Mesothelial cell of epicardium (in vitro differentiated cells): ENCODE data around the gene REEP1. TPM values are rescaled to one million over a fixed set of nuclear protein-coding genes. Genes with fewer than 3 reads are reported as not detected.

Source experiments
- DNase-seq, 2 experiments: peaks; one replicate each; pipeline ENCODE4 v3.0.0; 2021; ENCODE audit warnings: low spot score in 2 of 2; ENCODE audit not compliant: unreplicated experiment in 2 of 2
- H3K27ac Mint-ChIP-seq: 2 replicates; pipeline ENCODE4 v1.8.0; 2021; ENCODE audit warnings: mixed read lengths
- H3K27me3 Mint-ChIP-seq: 2 replicates; pipeline ENCODE4 v1.8.0; 2021; ENCODE audit warnings: low read depth, mixed read lengths
- H3K36me3 Mint-ChIP-seq: 2 replicates; pipeline ENCODE4 v1.8.0; 2021; ENCODE audit warnings: mixed read lengths
- H3K4me1 Mint-ChIP-seq: 2 replicates; pipeline ENCODE4 v1.8.0; 2021; ENCODE audit warnings: mixed read lengths
- H3K4me3 Mint-ChIP-seq: 2 replicates; pipeline ENCODE4 v1.8.0; 2021; ENCODE audit warnings: mild to moderate bottlenecking, moderate library complexity, mixed read lengths
- H3K9me3 Mint-ChIP-seq: 2 replicates; pipeline ENCODE4 v1.8.0; 2021; ENCODE audit warnings: mixed read lengths
- total RNA-seq: library from RNA; stranded (reverse); gene quantifications from 3 replicates; pipeline ENCODE4 v1.2.1, GENCODE V29; 2021
- TF ChIP-seq, protein P1 (sequence below): fragments of 200-600 bp; sonication (generic); IDR thresholded peaks from one replicate; pipeline ENCODE4 v1.5.0; 2021; ENCODE audit warnings: antibody characterized with exemption; ENCODE audit not compliant: unreplicated experiment

REEP1 gene
- total RNA-seq, 1 donor from 2014 or later, result 1.9 TPM

DNA sequence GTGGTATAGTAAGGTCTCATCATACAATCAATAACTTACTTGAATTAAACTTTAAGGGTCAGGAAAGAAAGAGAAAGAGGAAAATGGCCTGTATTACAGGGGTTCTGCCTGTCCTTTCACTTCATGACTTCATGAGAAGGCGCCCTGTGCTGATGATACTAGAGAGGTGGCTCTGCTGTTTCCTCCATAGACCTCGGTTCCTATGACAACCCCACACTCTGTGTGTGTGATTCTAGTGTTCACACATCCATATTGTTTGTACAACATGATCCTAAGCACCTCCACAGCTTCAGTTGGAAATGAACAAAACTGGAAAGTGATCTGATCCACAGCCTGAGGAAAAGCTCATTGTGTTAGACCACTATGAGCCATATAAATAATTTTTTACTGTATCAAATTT is 7.0 kb upstream of the REEP1 start:
- Mint-ChIP-seq H3K27me3 (peaks cover 83% of the 10 kb centered on the region), H3K27ac (no peak overlapping the region), H3K4me3 (no peak overlapping the region), H3K4me1 (no peaks in the 10 kb centered on the region), H3K9me3 (peaks cover 17% of the 10 kb centered on the region), H3K36me3 (peaks cover 2% of the 10 kb centered on the region)
- no peak for DNase-seq
- TF ChIP-seq, protein P1, sequence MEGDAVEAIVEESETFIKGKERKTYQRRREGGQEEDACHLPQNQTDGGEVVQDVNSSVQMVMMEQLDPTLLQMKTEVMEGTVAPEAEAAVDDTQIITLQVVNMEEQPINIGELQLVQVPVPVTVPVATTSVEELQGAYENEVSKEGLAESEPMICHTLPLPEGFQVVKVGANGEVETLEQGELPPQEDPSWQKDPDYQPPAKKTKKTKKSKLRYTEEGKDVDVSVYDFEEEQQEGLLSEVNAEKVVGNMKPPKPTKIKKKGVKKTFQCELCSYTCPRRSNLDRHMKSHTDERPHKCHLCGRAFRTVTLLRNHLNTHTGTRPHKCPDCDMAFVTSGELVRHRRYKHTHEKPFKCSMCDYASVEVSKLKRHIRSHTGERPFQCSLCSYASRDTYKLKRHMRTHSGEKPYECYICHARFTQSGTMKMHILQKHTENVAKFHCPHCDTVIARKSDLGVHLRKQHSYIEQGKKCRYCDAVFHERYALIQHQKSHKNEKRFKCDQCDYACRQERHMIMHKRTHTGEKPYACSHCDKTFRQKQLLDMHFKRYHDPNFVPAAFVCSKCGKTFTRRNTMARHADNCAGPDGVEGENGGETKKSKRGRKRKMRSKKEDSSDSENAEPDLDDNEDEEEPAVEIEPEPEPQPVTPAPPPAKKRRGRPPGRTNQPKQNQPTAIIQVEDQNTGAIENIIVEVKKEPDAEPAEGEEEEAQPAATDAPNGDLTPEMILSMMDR, result no peak

DNA sequence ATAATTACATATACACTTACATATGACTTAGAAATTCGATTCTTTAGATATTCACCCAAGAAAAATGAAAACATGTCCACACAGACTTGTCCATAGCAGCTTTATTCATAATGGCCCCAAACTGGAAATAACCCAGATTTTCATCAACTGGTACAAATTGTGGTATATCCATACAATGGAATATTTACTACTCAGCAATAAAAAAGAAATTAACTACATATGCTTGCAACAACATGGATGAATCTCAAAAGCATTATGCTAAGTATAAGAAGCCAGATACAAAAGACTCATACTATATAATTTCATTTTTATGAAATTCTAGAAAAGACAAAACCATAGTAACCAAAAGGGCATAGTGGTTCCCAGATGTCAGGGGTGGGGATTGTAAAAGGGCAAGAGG is 5.1 kb upstream of the REEP1 start:
- TF ChIP-seq, protein P1, result no peak
- Mint-ChIP-seq H3K27ac (no peak overlapping the region), H3K9me3 (peaks cover 17% of the 10 kb centered on the region), H3K27me3 (peaks cover 84% of the 10 kb centered on the region), H3K36me3 (peaks cover 2% of the 10 kb centered on the region), H3K4me3 (no peak overlapping the region), H3K4me1 (peaks cover 4% of the 10 kb centered on the region)
- no peak for DNase-seq

GRCh38 chr2:86341470-86341869 is 4.0 kb upstream of the REEP1 start:
- Mint-ChIP-seq H3K36me3 (peaks cover 2% of the 10 kb centered on the region), H3K4me1 (peaks cover 9% of the 10 kb centered on the region), H3K27me3 (peaks cover 81% of the 10 kb centered on the region), H3K9me3 (peaks cover 17% of the 10 kb centered on the region), H3K27ac (no peak overlapping the region), H3K4me3 (no peak overlapping the region)
- no peak for DNase-seq
- TF ChIP-seq, protein P1, result no peak

- H3K27me3 Mint-ChIP-seq, result peaks cover 86% of the 10 kb centered on the region
- no peak for DNase-seq
- TF ChIP-seq, protein P1, result no peak
- no peak overlapping the region for H3K27ac Mint-ChIP-seq
- peaks cover 13% of the 10 kb centered on the region for H3K4me1 Mint-ChIP-seq
- no peak overlapping the region for H3K4me3 Mint-ChIP-seq
- H3K9me3 Mint-ChIP-seq, result peaks cover 17% of the 10 kb centered on the region
- peaks cover 2% of the 10 kb centered on the region for H3K36me3 Mint-ChIP-seq
Observed at GRCh38 chr2:86338778-86339295, 1.4 kb upstream of the REEP1 start.

- peak in 1 of 2 experiments; percentile 47 for DNase-seq
- Mint-ChIP-seq H3K36me3 (no peaks in the 10 kb centered on the region), H3K27ac (no peak overlapping the region), H3K4me3 (peak overlapping the region; percentile 80), H3K9me3 (peaks cover 11% of the 10 kb centered on the region), H3K27me3 (peaks cover 93% of the 10 kb centered on the region), H3K4me1 (peaks cover 15% of the 10 kb centered on the region)
- TF ChIP-seq, protein P1, result no peak
Observed at GRCh38 chr2:86336675-86337243, 667 bp downstream of the REEP1 start.
